ENCODE data around the gene MUC4.

DNA sequence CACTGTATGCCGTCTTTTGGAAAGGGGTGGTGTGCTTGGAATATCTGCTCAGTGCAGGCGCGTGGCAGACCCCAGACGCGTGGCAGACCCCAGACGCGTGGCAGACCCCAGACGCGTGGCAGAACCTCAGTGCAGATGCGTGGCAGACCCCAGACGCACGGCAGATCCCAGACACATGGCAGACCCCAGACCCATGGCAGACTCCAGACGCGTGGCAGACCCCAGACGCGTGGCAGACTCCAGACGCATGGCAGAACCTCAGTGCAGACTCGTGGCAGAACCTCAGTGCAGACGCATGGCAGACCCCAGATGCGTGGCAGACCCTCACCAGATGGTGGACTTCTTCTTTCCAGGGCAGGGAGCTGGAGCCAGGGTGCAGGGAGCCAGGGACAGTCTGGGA lies 637 bp upstream of the MUC4 start:
- TF ChIP-seq, protein P1, sequence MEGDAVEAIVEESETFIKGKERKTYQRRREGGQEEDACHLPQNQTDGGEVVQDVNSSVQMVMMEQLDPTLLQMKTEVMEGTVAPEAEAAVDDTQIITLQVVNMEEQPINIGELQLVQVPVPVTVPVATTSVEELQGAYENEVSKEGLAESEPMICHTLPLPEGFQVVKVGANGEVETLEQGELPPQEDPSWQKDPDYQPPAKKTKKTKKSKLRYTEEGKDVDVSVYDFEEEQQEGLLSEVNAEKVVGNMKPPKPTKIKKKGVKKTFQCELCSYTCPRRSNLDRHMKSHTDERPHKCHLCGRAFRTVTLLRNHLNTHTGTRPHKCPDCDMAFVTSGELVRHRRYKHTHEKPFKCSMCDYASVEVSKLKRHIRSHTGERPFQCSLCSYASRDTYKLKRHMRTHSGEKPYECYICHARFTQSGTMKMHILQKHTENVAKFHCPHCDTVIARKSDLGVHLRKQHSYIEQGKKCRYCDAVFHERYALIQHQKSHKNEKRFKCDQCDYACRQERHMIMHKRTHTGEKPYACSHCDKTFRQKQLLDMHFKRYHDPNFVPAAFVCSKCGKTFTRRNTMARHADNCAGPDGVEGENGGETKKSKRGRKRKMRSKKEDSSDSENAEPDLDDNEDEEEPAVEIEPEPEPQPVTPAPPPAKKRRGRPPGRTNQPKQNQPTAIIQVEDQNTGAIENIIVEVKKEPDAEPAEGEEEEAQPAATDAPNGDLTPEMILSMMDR (IDR thresholded peaks at IDR 0.05): no peak
- TF ChIP-seq POLR2A (IDR thresholded peaks at IDR 0.05): no peak
